ENCODE measurements around the gene LCOR. TPM values are rescaled to one million over a fixed set of nuclear protein-coding genes. Genes with fewer than 3 reads are reported as not detected.

Gene LCOR
- total and polyA plus RNA-seq, 2 of the 4 experiments (the other 2 are of a cell fraction): 3.7 to 36.9 TPM

GRCh38 chr10:96873086-96873485 is 41.0 kb downstream of the LCOR start:
- BruUV-seq (replicated peaks): no TSS peak
- ChIA-PET POLR2A (ENCODE audit: unreplicated experiment) (no interaction called here), CTCF (no interaction called here)
- no peak overlapping the region for H3K27ac ChIP-seq (ENCODE audit: insufficient read depth, low read length)
- H3K4me2 ChIP-seq (ENCODE audit: low read depth, low read length): no peak overlapping the region
- H3K79me1 ChIP-seq (ENCODE audit: low read depth in 1 of 2, low read length in 2 of 2): peaks cover 40 to 74% of the 10 kb centered on the region in 2 experiments
- dilution Hi-C loops (cut with HindIII; ENCODE audit: low sequenced_read_pairs, unreplicated experiment): no loop called here
- no peak overlapping the region for H3K23ac ChIP-seq (ENCODE audit: low read depth, low read length)
- H4K8ac ChIP-seq (ENCODE audit: low read depth in 2 of 2, low read length in 2 of 2): no peak overlapping the region
- no peak overlapping the region for H3K56ac ChIP-seq (ENCODE audit: extremely low read depth, insufficient read depth, low read length)
- H4K5ac ChIP-seq (ENCODE audit: low read depth, low read length): no peak overlapping the region
- H2BK15ac ChIP-seq (ENCODE audit: low read depth, low read length): no peak overlapping the region
- H2AK9ac ChIP-seq (replicated peaks; ENCODE audit: low read depth, low read length, poor library complexity): no peak overlapping the region
- no peak for DNase-seq
- H4K20me1 ChIP-seq (ENCODE audit: insufficient read depth, low read length): peaks cover 64% of the 10 kb centered on the region
- H2BK120ac ChIP-seq (ENCODE audit: low read depth, low read length): no peak overlapping the region
- H2BK20ac ChIP-seq (ENCODE audit: low read depth, low read length): no peak overlapping the region
- no peak overlapping the region for H2AK5ac ChIP-seq (ENCODE audit: low read depth, low read length)
- H3K14ac ChIP-seq (replicated peaks; ENCODE audit: low read depth, low read length): no peak overlapping the region
- H3K9me3 ChIP-seq (ENCODE audit: control insufficient read depth, insufficient read depth, low read length): no peaks in the 10 kb centered on the region
- H3K36me3 ChIP-seq (ENCODE audit: control insufficient read depth, insufficient read depth, low read length): no peaks in the 10 kb centered on the region
- no peak overlapping the region for H4K91ac ChIP-seq (ENCODE audit: insufficient read depth, low read depth, low read length)
- no peak overlapping the region for H3K9ac ChIP-seq (ENCODE audit: low read depth, low read length)
- no peak overlapping the region for H3K4ac ChIP-seq (ENCODE audit: low read depth, low read length)
- no peak overlapping the region for H2AFZ ChIP-seq (replicated peaks; ENCODE audit: low read length, poor library complexity)
- H2BK5ac ChIP-seq (ENCODE audit: low read depth, low read length, poor library complexity, severe bottlenecking): no peak overlapping the region
- H3K9me1 ChIP-seq (ENCODE audit: insufficient read depth, low read length): peaks cover 18% of the 10 kb centered on the region
- no peaks in the 10 kb centered on the region for H3K4me1 ChIP-seq (ENCODE audit: control insufficient read depth, insufficient read depth, low read length)
- intact Hi-C loops (cut with micrococcal nuclease): no loop called here
- no peak for TF ChIP-seq FOS (IDR thresholded peaks at IDR 0.05; ENCODE audit: low read depth, low read length)
- TF ChIP-seq CHD1 (IDR thresholded peaks at IDR 0.05; ENCODE audit: low read depth, low read length): no peak
- no peak for TF ChIP-seq BHLHE40 (IDR thresholded peaks at IDR 0.05; ENCODE audit: low read depth, low read length)
- no peak for TF ChIP-seq MXI1 (IDR thresholded peaks at IDR 0.05; ENCODE audit: borderline replicate concordance, low read depth, low read length)
- no peak for TF ChIP-seq CEBPB (IDR thresholded peaks at IDR 0.05; ENCODE audit: low read depth, low read length)
- TF ChIP-seq MAZ (IDR thresholded peaks at IDR 0.05; ENCODE audit: borderline replicate concordance, low read depth, low read length): no peak
- no peak for TF ChIP-seq RCOR1 (IDR thresholded peaks at IDR 0.05; ENCODE audit: insufficient replicate concordance, low read length)
- TF ChIP-seq ELK1 (IDR thresholded peaks at IDR 0.05; ENCODE audit: borderline replicate concordance, low read depth, low read length): no peak
- TF ChIP-seq, protein P1, sequence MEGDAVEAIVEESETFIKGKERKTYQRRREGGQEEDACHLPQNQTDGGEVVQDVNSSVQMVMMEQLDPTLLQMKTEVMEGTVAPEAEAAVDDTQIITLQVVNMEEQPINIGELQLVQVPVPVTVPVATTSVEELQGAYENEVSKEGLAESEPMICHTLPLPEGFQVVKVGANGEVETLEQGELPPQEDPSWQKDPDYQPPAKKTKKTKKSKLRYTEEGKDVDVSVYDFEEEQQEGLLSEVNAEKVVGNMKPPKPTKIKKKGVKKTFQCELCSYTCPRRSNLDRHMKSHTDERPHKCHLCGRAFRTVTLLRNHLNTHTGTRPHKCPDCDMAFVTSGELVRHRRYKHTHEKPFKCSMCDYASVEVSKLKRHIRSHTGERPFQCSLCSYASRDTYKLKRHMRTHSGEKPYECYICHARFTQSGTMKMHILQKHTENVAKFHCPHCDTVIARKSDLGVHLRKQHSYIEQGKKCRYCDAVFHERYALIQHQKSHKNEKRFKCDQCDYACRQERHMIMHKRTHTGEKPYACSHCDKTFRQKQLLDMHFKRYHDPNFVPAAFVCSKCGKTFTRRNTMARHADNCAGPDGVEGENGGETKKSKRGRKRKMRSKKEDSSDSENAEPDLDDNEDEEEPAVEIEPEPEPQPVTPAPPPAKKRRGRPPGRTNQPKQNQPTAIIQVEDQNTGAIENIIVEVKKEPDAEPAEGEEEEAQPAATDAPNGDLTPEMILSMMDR (conservative IDR thresholded peaks at IDR 0.05; ENCODE audit: low read depth, low read length): no peak
- no peak overlapping the region for H3K4me3 ChIP-seq (ENCODE audit: insufficient read depth, low read depth, low read length)
- H3K18ac ChIP-seq (ENCODE audit: low read depth, low read length): no peak overlapping the region
- no peaks in the 10 kb centered on the region for H3K27me3 ChIP-seq (ENCODE audit: control insufficient read depth, insufficient read depth, low read length)
- ATAC-seq (ENCODE audit: low read depth): no peak
- in situ Hi-C loops (cut with MboI; ENCODE audit: low sequenced_read_pairs): no loop called here

Measured in IMR-90 (cell line).